C4-2B (cell line): ENCODE results near the gene NIPBL.

ENCODE experiments used
- H3K27ac ChIP-seq: fragments of 450-650 bp; 2 replicates; pipeline ENCODE4 v1.5.1; 2017
- ZFX ChIP-seq: fragments of 450-650 bp; IDR thresholded peaks from 2 replicates; pipeline ENCODE4 v1.6.1; 2017
- TF ChIP-seq, protein P1 (sequence below): fragments of 450-650 bp; conservative IDR thresholded peaks from 2 replicates; pipeline ENCODE4 v1.5.1; 2017; ENCODE audit warnings: mild to moderate bottlenecking

The NIPBL gene

DNA sequence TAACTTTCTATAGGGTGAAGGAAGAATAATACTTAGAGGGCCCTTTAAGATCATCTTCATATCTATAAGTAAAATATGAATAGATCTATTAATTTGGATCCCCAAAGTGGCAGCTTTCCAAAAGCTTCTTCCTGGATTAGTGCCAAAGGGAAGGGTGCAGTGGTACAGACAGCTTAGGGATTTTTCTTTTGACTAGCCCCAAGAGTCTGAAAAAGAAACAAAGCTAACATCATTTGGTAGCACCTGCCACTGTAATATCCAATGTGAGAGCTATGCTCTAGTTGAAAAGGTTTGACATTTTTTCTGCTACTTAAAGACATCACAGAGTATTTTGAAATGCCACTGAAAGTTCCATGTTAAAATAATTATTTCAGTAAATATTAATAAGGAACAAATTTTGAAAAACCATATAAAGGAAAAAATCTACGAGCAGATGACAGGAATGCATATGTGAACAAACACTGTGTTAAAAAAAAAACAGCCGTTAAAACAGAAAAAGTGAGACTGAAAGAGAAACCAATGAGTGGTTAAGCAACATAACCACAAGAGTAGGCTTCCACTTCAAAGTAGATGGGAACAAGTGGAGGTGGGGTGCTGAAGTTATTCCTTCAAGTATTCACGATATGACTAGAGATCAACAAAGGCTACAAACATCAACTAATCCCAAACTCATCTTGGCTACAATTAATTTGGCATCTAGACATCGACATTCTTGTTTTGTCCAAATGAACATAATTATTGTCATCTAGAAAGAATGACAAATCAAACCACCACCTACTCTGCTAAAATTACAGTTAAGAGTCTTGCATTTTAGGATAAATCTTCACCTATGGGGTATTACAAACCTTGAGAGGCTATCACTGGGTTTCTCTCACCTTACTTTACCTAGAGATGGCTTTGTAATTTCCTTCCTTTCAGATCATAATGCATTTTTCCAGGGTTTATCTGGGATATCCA lies 235.1 kb downstream of the NIPBL start:
- no peak for TF ChIP-seq ZFX
- TF ChIP-seq, protein P1, sequence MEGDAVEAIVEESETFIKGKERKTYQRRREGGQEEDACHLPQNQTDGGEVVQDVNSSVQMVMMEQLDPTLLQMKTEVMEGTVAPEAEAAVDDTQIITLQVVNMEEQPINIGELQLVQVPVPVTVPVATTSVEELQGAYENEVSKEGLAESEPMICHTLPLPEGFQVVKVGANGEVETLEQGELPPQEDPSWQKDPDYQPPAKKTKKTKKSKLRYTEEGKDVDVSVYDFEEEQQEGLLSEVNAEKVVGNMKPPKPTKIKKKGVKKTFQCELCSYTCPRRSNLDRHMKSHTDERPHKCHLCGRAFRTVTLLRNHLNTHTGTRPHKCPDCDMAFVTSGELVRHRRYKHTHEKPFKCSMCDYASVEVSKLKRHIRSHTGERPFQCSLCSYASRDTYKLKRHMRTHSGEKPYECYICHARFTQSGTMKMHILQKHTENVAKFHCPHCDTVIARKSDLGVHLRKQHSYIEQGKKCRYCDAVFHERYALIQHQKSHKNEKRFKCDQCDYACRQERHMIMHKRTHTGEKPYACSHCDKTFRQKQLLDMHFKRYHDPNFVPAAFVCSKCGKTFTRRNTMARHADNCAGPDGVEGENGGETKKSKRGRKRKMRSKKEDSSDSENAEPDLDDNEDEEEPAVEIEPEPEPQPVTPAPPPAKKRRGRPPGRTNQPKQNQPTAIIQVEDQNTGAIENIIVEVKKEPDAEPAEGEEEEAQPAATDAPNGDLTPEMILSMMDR = no peak
- no peak overlapping the region for H3K27ac ChIP-seq

DNA sequence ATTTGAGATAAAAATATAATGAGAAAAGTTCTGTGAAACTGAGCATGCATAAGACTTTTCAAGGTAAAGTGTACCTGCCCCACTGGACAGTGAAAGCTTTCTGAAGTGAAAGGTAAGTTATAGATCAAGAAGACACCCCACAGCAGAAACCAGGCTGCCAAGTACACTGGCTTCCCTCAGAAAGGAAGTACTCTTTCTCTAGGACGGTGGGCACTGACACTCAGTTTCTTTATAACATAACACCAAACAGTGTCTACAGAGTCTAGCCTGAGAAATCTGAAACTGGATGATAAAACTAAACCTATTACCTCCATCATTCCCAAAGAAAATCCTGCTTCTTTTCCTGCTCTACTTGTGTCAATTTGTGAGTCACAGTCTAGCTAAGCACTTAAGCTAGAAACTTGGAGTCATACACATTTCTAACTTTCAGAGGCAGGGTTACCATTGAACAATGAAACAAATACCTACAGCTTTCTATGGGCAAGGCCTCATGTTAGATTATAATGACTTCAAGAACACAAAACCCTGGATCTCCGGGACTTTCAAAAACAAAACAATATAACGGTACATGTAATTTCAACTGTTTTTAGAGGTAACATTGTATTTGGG lies 235.9 kb downstream of the NIPBL start:
- H3K27ac ChIP-seq = no peak overlapping the region
- TF ChIP-seq, protein P1 = no peak
- TF ChIP-seq ZFX = no peak
